Natural killer cell (primary cell): ENCODE data around the gene PDE5A. TPM values are rescaled to one million over a fixed set of nuclear protein-coding genes. Genes with fewer than 3 reads are reported as not detected.

ENCODE experiments used
- ATAC-seq, 3 donors: fragments of 150-1000 bp in 2 of 3; fragments of 200-7000 bp in 1 of 3; cut with Tn5 transposase; 1 replicate in 1 of 3; 2 replicates in 2 of 3; pipeline ENCODE4 v1.10.0; 2021; ENCODE audit warnings: mild to moderate bottlenecking in 2 of 3, moderate library complexity in 2 of 3
- DNase-seq, 2 donors: peaks; one replicate each; pipeline versions ENCODE4 v3.0.0 to v3.0.0-alpha.2; 2013 to 2021; ENCODE audit warnings: mixed read lengths in 1 of 2
- H3K27ac ChIP-seq: one replicate; pipeline ENCODE4 v1.5.1; 2013; ENCODE audit warnings: mild to moderate bottlenecking, low read length
- H3K27me3 ChIP-seq: one replicate; pipeline ENCODE4 v1.6.1; 2013; ENCODE audit warnings: low read length; ENCODE audit not compliant: control insufficient read depth, insufficient read depth
- H3K36me3 ChIP-seq: one replicate; pipeline ENCODE4 v1.6.1; 2013; ENCODE audit warnings: low read length; ENCODE audit not compliant: control insufficient read depth, insufficient read depth
- H3K4me1 ChIP-seq: one replicate; pipeline ENCODE4 v1.6.1; 2013; ENCODE audit warnings: low read length; ENCODE audit not compliant: control insufficient read depth, insufficient read depth
- H3K4me3 ChIP-seq: one replicate; pipeline ENCODE4 v1.5.1; 2013; ENCODE audit warnings: low read length
- H3K9me3 ChIP-seq: one replicate; pipeline ENCODE4 v1.6.1; 2013; ENCODE audit warnings: low read length; ENCODE audit not compliant: control insufficient read depth, insufficient read depth
- H3K27ac Mint-ChIP-seq, 2 donors: one replicate each; pipeline ENCODE4 v1.8.0; 2022; ENCODE audit warnings: mild to moderate bottlenecking in 2 of 2, mixed read lengths in 2 of 2, moderate library complexity in 1 of 2
- H3K27me3 Mint-ChIP-seq, 2 donors: one replicate each; pipeline ENCODE4 v1.8.0; 2022; ENCODE audit warnings: low read depth in 2 of 2, mixed read lengths in 2 of 2
- H3K36me3 Mint-ChIP-seq: one replicate; pipeline ENCODE4 v1.8.0; 2022; ENCODE audit warnings: mixed read lengths
- H3K4me1 Mint-ChIP-seq, 2 donors: one replicate each; pipeline ENCODE4 v1.8.0; 2022; ENCODE audit warnings: mixed read lengths in 2 of 2
- H3K4me3 Mint-ChIP-seq: one replicate; pipeline ENCODE4 v1.8.0; 2022; ENCODE audit warnings: mild to moderate bottlenecking, moderate library complexity, mixed read lengths
- H3K9me3 Mint-ChIP-seq, 2 donors: one replicate each; pipeline ENCODE4 v1.8.0; 2022; ENCODE audit warnings: mixed read lengths in 2 of 2
- CTCF ChIP-seq: fragments of 200-600 bp; IDR thresholded peaks from one replicate; pipeline ENCODE4 v1.8.0; 2022; ENCODE audit warnings: antibody characterized with exemption
- WGBS: methylation state at CpG from one replicate; pipeline ENCODE4 v1.1.7; 2013; ENCODE audit warnings: missing lambda C conversion rate; ENCODE audit not compliant: insufficient coverage; 5-methylcytosine and 5-hydroxymethylcytosine counted together
- intact Hi-C: fragments of 100-400 bp; cut with micrococcal nuclease; formaldehyde crosslinking; loops from one replicate; pipeline ENCODE4 v1.14.2; 2022
- total RNA-seq, 4 donors: library from RNA; stranded (reverse); fragments of 120-200 nt in 1 of 4; gene quantifications; one replicate each; pipeline versions ENCODE4 v1.2.3 to v1.2.4, GENCODE V29; 2013 to 2022

The PDE5A gene
- total RNA-seq, 3 donors from 2014 or later (not counting 1 experiment from before 2014, with no cell fraction given): 2.1 to 4.0 (median 2.5) TPM

- intact Hi-C loops: no loop called here
- no peak for TF ChIP-seq CTCF
- ATAC-seq (no peak), DNase-seq (peak in 1 of 2 donors; percentile 26)
- Mint-ChIP-seq H3K27me3 (no peaks in the 10 kb centered on the region), H3K9me3 (peaks cover 4 to 6% of the 10 kb centered on the region in 2 donors), H3K27ac (no peak overlapping the region), H3K36me3 (peaks cover 10% of the 10 kb centered on the region), H3K4me1 (no peaks in the 10 kb centered on the region), H3K4me3 (no peak overlapping the region)
- Histone ChIP-seq H3K27ac (no peak overlapping the region), H3K27me3 (no peaks in the 10 kb centered on the region), H3K4me1 (no peaks in the 10 kb centered on the region), H3K36me3 (no peaks in the 10 kb centered on the region), H3K4me3 (no peak overlapping the region), H3K9me3 (no peaks in the 10 kb centered on the region)
These were observed 69.5 kb downstream of the PDE5A start for GRCh38 chr4:119559044-119559647.

- Mint-ChIP-seq H3K36me3 (no peaks in the 10 kb centered on the region), H3K4me3 (no peak overlapping the region), H3K27me3 (no peaks in the 10 kb centered on the region), H3K27ac (no peak overlapping the region), H3K4me1 (no peaks in the 10 kb centered on the region), H3K9me3 (no peaks in the 10 kb centered on the region)
- intact Hi-C loops: no loop called here
- H3K27me3 ChIP-seq: no peaks in the 10 kb centered on the region
- H3K27ac ChIP-seq: no peak overlapping the region
- no peak for TF ChIP-seq CTCF
- H3K9me3 ChIP-seq: no peaks in the 10 kb centered on the region
- H3K4me3 ChIP-seq: no peak overlapping the region
- no peak for ATAC-seq
- 100% methylated on average over 2 of the region's 2 CpGs for WGBS
- DNase-seq: no peak
- peaks cover 4% of the 10 kb centered on the region for H3K36me3 ChIP-seq
- H3K4me1 ChIP-seq: no peaks in the 10 kb centered on the region
These were observed 77.6 kb downstream of the PDE5A start for GRCh38 chr4:119550857-119551532.

GRCh38 chr4:119549639-119550038 lies 79.0 kb downstream of the PDE5A start:
- H3K4me1 Mint-ChIP-seq: no peaks in the 10 kb centered on the region
- no peaks in the 10 kb centered on the region for H3K36me3 Mint-ChIP-seq
- no peaks in the 10 kb centered on the region for H3K9me3 ChIP-seq
- no peaks in the 10 kb centered on the region for H3K27me3 ChIP-seq
- no peak overlapping the region for H3K4me3 ChIP-seq
- no peaks in the 10 kb centered on the region for H3K9me3 Mint-ChIP-seq
- peaks cover 4% of the 10 kb centered on the region for H3K36me3 ChIP-seq
- no peak for ATAC-seq
- H3K4me3 Mint-ChIP-seq: no peak overlapping the region
- H3K27ac ChIP-seq: no peak overlapping the region
- WGBS: 96% methylated on average over 2 of the region's 3 CpGs
- H3K4me1 ChIP-seq: no peaks in the 10 kb centered on the region
- no peaks in the 10 kb centered on the region for H3K27me3 Mint-ChIP-seq
- intact Hi-C loops: no loop called here
- no peak overlapping the region for H3K27ac Mint-ChIP-seq
- DNase-seq: no peak
- TF ChIP-seq CTCF: no peak

GRCh38 chr4:119543779-119544178 lies 84.8 kb downstream of the PDE5A start:
- no peaks in the 10 kb centered on the region for H3K36me3 Mint-ChIP-seq
- H3K4me3 ChIP-seq: no peak overlapping the region
- WGBS: 93% methylated on average over 4 of the region's 4 CpGs

More at GRCh38 chr4:119543779-119544178, 84.8 kb downstream of the PDE5A start:
- Histone ChIP-seq H3K27me3 (no peaks in the 10 kb centered on the region), H3K9me3 (no peaks in the 10 kb centered on the region), H3K27ac (no peak overlapping the region), H3K4me1 (no peaks in the 10 kb centered on the region), H3K36me3 (no peaks in the 10 kb centered on the region)
- DNase-seq: no peak
- no peaks in the 10 kb centered on the region for H3K9me3 Mint-ChIP-seq
- H3K27ac Mint-ChIP-seq: no peak overlapping the region
- ATAC-seq: no peak
- H3K4me3 Mint-ChIP-seq: no peak overlapping the region
- H3K4me1 Mint-ChIP-seq: no peaks in the 10 kb centered on the region
- TF ChIP-seq CTCF: no peak
- intact Hi-C loops: no loop called here
- H3K27me3 Mint-ChIP-seq: no peaks in the 10 kb centered on the region
